ENCODE data around the gene NT5E.
"Not testable (repeated sequence)": the region's sequence is repeated elsewhere in the genome, so short reads cannot be mapped to it uniquely, and the experiment has no call there.

Gene NT5E

GRCh38 chr6:85449818-85450759, at the start of gene NT5E:
Gene NT5E, plus strand, starts transcription at chr6:85450083. Its CDS starts 57 bp downstream, at chr6:85450140.
- DNase-seq (ENCODE audit: low read depth in 1 of 2, low spot score in 1 of 2) = no peak

GRCh38 chr6:85400331-85400730, 49.6 kb upstream of the NT5E start:
- no peak for DNase-seq (ENCODE audit: low read depth in 1 of 2, low spot score in 1 of 2)

- DNase-seq (ENCODE audit: low read depth in 1 of 2, low spot score in 1 of 2) = no peak
These were observed 48.5 kb upstream of the NT5E start for GRCh38 chr6:85401186-85402021.

- DNase-seq (ENCODE audit: low read depth in 1 of 2, low spot score in 1 of 2) = no peak
These were observed 47.8 kb upstream of the NT5E start for GRCh38 chr6:85402071-85402470.

GRCh38 chr6:85402922-85403321, 47.0 kb upstream of the NT5E start:
- no peak for DNase-seq (ENCODE audit: low read depth in 1 of 2, low spot score in 1 of 2)

GRCh38 chr6:85403331-85404015, 46.4 kb upstream of the NT5E start:
- DNase-seq (ENCODE audit: low read depth in 1 of 2, low spot score in 1 of 2) = no peak

- not testable (repeated sequence) for DNase-seq (ENCODE audit: low read depth in 1 of 2, low spot score in 1 of 2)
These were observed 45.8 kb upstream of the NT5E start for GRCh38 chr6:85404016-85404563.

- no peak for DNase-seq (ENCODE audit: low read depth in 1 of 2, low spot score in 1 of 2)
These were observed 45.2 kb upstream of the NT5E start for GRCh38 chr6:85404564-85405174.

GRCh38 chr6:85405175-85405852, 44.6 kb upstream of the NT5E start:
- DNase-seq (ENCODE audit: low read depth in 1 of 2, low spot score in 1 of 2) = no peak

GRCh38 chr6:85405853-85406198, 44.1 kb upstream of the NT5E start:
- no peak for DNase-seq (ENCODE audit: low read depth in 1 of 2, low spot score in 1 of 2)

- no peak for DNase-seq (ENCODE audit: low read depth in 1 of 2, low spot score in 1 of 2)
These were observed 43.2 kb upstream of the NT5E start for GRCh38 chr6:85406641-85407075.

GRCh38 chr6:85408039-85408438, 41.8 kb upstream of the NT5E start:
- no peak for DNase-seq (ENCODE audit: low read depth in 1 of 2, low spot score in 1 of 2)

GRCh38 chr6:85412911-85413430, 36.9 kb upstream of the NT5E start:
- no peak for DNase-seq (ENCODE audit: low read depth in 1 of 2, low spot score in 1 of 2)

GRCh38 chr6:85416049-85416448, 33.8 kb upstream of the NT5E start:
- DNase-seq (ENCODE audit: low read depth in 1 of 2, low spot score in 1 of 2) = no peak

GRCh38 chr6:85416766-85417165, 33.1 kb upstream of the NT5E start:
- DNase-seq (ENCODE audit: low read depth in 1 of 2, low spot score in 1 of 2) = no peak

- no peak for DNase-seq (ENCODE audit: low read depth in 1 of 2, low spot score in 1 of 2)
These were observed 32.5 kb upstream of the NT5E start for GRCh38 chr6:85417336-85417735.

GRCh38 chr6:85418059-85418458, 31.8 kb upstream of the NT5E start:
- DNase-seq (ENCODE audit: low read depth in 1 of 2, low spot score in 1 of 2) = no peak

- DNase-seq (ENCODE audit: low read depth in 1 of 2, low spot score in 1 of 2) = no peak
These were observed 30.7 kb upstream of the NT5E start for GRCh38 chr6:85419046-85419759.

- no peak for DNase-seq (ENCODE audit: low read depth in 1 of 2, low spot score in 1 of 2)
These were observed 29.3 kb upstream of the NT5E start for GRCh38 chr6:85420551-85420950.

Measured in activated CD4-positive, alpha-beta T cell treated with anti-CD3 and anti-CD28 coated beads, Interleukin-2, amount 50 U/mL, for 24 hours (primary cell).